GM18870 (cell line): ENCODE results near the gene PCMTD2.

ENCODE experiments used
- ATAC-seq: cut with Tn5 transposase; IDR thresholded peaks from one replicate; pipeline ENCODE4 v1.9.1; 2021; ENCODE audit warnings: moderate library complexity; ENCODE audit not compliant: unreplicated experiment

Gene PCMTD2

GRCh38 chr20:64254571-64255360 lies 782 bp upstream of the PCMTD2 start:
- no peak for ATAC-seq

- no peak for ATAC-seq
Observed at GRCh38 chr20:64256282-64256935, 861 bp downstream of the PCMTD2 start.

- no peak for ATAC-seq
Observed at GRCh38 chr20:64257107-64257757, 1.7 kb downstream of the PCMTD2 start.

- no peak for ATAC-seq
Observed at GRCh38 chr20:64258071-64258823, 2.7 kb downstream of the PCMTD2 start.

- no peak for ATAC-seq
Observed at GRCh38 chr20:64260239-64260638, 4.7 kb downstream of the PCMTD2 start.

- no peak for ATAC-seq
Observed at GRCh38 chr20:64261138-64261537, 5.6 kb downstream of the PCMTD2 start.

GRCh38 chr20:64264091-64264490 lies 8.5 kb downstream of the PCMTD2 start:
- no peak for ATAC-seq

GRCh38 chr20:64265201-64265600 lies 9.7 kb downstream of the PCMTD2 start:
- ATAC-seq = no peak

- ATAC-seq = no peak
Observed at GRCh38 chr20:64266988-64267387, 11.4 kb downstream of the PCMTD2 start.

GRCh38 chr20:64268174-64268573 lies 12.6 kb downstream of the PCMTD2 start:
- no peak for ATAC-seq

GRCh38 chr20:64269604-64270411 lies 14.3 kb downstream of the PCMTD2 start:
- no peak for ATAC-seq

GRCh38 chr20:64271636-64272035 lies 16.1 kb downstream of the PCMTD2 start:
- no peak for ATAC-seq

GRCh38 chr20:64273109-64273508 lies 17.6 kb downstream of the PCMTD2 start:
- ATAC-seq = no peak

- no peak for ATAC-seq
Observed at GRCh38 chr20:64276817-64277216, 21.3 kb downstream of the PCMTD2 start.

- no peak for ATAC-seq
Observed at GRCh38 chr20:64277571-64278316, 22.2 kb downstream of the PCMTD2 start.

GRCh38 chr20:64278317-64278681 lies 22.8 kb downstream of the PCMTD2 start:
- no peak for ATAC-seq

GRCh38 chr20:64279826-64280459 lies 24.4 kb downstream of the PCMTD2 start:
- ATAC-seq = no peak

GRCh38 chr20:64280460-64280843 lies 24.9 kb downstream of the PCMTD2 start:
- ATAC-seq = no peak

GRCh38 chr20:64283646-64284045 lies 28.1 kb downstream of the PCMTD2 start:
- no peak for ATAC-seq
